Dermis lymphatic vessel endothelial cell (primary cell): ENCODE data around the gene VN1R5. TPM values are rescaled to one million over a fixed set of nuclear protein-coding genes. Genes with fewer than 3 reads are reported as not detected.

Source experiments
- total RNA-seq: library from RNA; depleted of rRNA; stranded (reverse); fragments of >200 nt; gene quantifications from 2 replicates; pipeline ENCODE4 v1.2.1, GENCODE V29; 2014

Gene VN1R5
- not detected in 2 replicates for total RNA-seq

GRCh38 chr1:247255772-247256171 lies at the start of gene VN1R5:
Gene VN1R5 (plus strand): TSS chr1:247256072.

Other genes with a start within 250 kb of the VN1R5 start
- 1.1 and 1.5 TPM in 2 replicates for gene ZNF695, start 248.0 kb upstream of the VN1R5 start, total RNA-seq
- gene ZNF670, start 177.3 kb upstream of the VN1R5 start, total RNA-seq: 6.1 and 10.4 TPM in 2 replicates
- gene ZNF669, start 151.7 kb upstream of the VN1R5 start, total RNA-seq: 11.8 and 17.3 TPM in 2 replicates
- gene ZNF124, start 84.1 kb upstream of the VN1R5 start, total RNA-seq: 90.1 and 93.8 TPM in 2 replicates
- 20.4 and 22.8 TPM in 2 replicates for gene ZNF496, start 75.8 kb downstream of the VN1R5 start, total RNA-seq
- not detected in 2 replicates for gene NLRP3, start 160.1 kb downstream of the VN1R5 start, total RNA-seq
- gene OR2B11, start 202.0 kb downstream of the VN1R5 start, total RNA-seq: not detected in 2 replicates